Activated naive CD8-positive, alpha-beta T cell treated with anti-CD3 and anti-CD28 coated beads for 36 hours (primary cell): ENCODE results near the gene PSPC1. TPM values are rescaled to one million over a fixed set of nuclear protein-coding genes. Genes with fewer than 3 reads are reported as not detected.

Experiments used
- DNase-seq: peaks from one replicate; pipeline ENCODE4 v3.0.0; 2021
- H3K27ac Mint-ChIP-seq: one replicate; pipeline ENCODE4 v1.8.0; 2022; ENCODE audit warnings: mild to moderate bottlenecking, moderate library complexity, mixed read lengths
- H3K27me3 Mint-ChIP-seq: one replicate; pipeline ENCODE4 v1.8.0; 2022; ENCODE audit warnings: mild to moderate bottlenecking, mixed read lengths
- H3K36me3 Mint-ChIP-seq: one replicate; pipeline ENCODE4 v1.8.0; 2021; ENCODE audit warnings: mild to moderate bottlenecking, mixed read lengths
- H3K4me1 Mint-ChIP-seq: one replicate; pipeline ENCODE4 v1.8.0; 2021; ENCODE audit warnings: mixed read lengths
- H3K4me3 Mint-ChIP-seq: one replicate; pipeline ENCODE4 v1.8.0; 2022; ENCODE audit warnings: mild to moderate bottlenecking, moderate library complexity, mixed read lengths
- H3K9me3 Mint-ChIP-seq: one replicate; pipeline ENCODE4 v1.8.0; 2022; ENCODE audit warnings: mixed read lengths
- total RNA-seq, 2 experiments: library from RNA; stranded (reverse); gene quantifications; one replicate each; pipeline ENCODE4 v1.2.3, GENCODE V29; 2021

Gene PSPC1
- total RNA-seq, 2 experiments from 2014 or later: 88.7 to 92.4 TPM

GRCh38 chr13:19668778-19669177 is 114.0 kb downstream of the PSPC1 start:
- Mint-ChIP-seq H3K27ac (peak overlapping the region; percentile 56), H3K9me3 (no peaks in the 10 kb centered on the region), H3K4me1 (peaks cover 2% of the 10 kb centered on the region), H3K4me3 (no peak overlapping the region), H3K36me3 (peaks cover 34% of the 10 kb centered on the region), H3K27me3 (no peaks in the 10 kb centered on the region)
- DNase-seq: no peak

GRCh38 chr13:19665427-19665859 is 117.3 kb downstream of the PSPC1 start:
- no peak for DNase-seq
- peaks cover 32% of the 10 kb centered on the region for H3K36me3 Mint-ChIP-seq
- peaks cover 2% of the 10 kb centered on the region for H3K4me1 Mint-ChIP-seq
- no peak overlapping the region for H3K4me3 Mint-ChIP-seq
- H3K27ac Mint-ChIP-seq: peak overlapping the region; percentile 71
- H3K9me3 Mint-ChIP-seq: no peaks in the 10 kb centered on the region
- no peaks in the 10 kb centered on the region for H3K27me3 Mint-ChIP-seq

GRCh38 chr13:19664481-19665230 is 118.1 kb downstream of the PSPC1 start:
- H3K36me3 Mint-ChIP-seq: peaks cover 28% of the 10 kb centered on the region
- no peak overlapping the region for H3K4me3 Mint-ChIP-seq

GRCh38 chr13:19663416-19663979 is 119.2 kb downstream of the PSPC1 start:
- Mint-ChIP-seq H3K4me1 (no peaks in the 10 kb centered on the region), H3K27me3 (no peaks in the 10 kb centered on the region), H3K4me3 (no peak overlapping the region), H3K9me3 (peaks cover 2% of the 10 kb centered on the region), H3K36me3 (peaks cover 33% of the 10 kb centered on the region), H3K27ac (peak overlapping the region; percentile 72)
- no peak for DNase-seq

More at GRCh38 chr13:19664481-19665230, 118.1 kb downstream of the PSPC1 start:
- H3K27me3 Mint-ChIP-seq: no peaks in the 10 kb centered on the region
- H3K4me1 Mint-ChIP-seq: no peaks in the 10 kb centered on the region
- peak overlapping the region; percentile 71 for H3K27ac Mint-ChIP-seq
- DNase-seq: no peak
- H3K9me3 Mint-ChIP-seq: no peaks in the 10 kb centered on the region

- DNase-seq: no peak
- H3K4me3 Mint-ChIP-seq: no peak overlapping the region
- peaks cover 29% of the 10 kb centered on the region for H3K36me3 Mint-ChIP-seq
- H3K4me1 Mint-ChIP-seq: no peaks in the 10 kb centered on the region
- no peaks in the 10 kb centered on the region for H3K27me3 Mint-ChIP-seq
- peaks cover 2% of the 10 kb centered on the region for H3K9me3 Mint-ChIP-seq
- no peak overlapping the region for H3K27ac Mint-ChIP-seq
Measured at GRCh38 chr13:19661561-19661960, 121.2 kb downstream of the PSPC1 start.

GRCh38 chr13:19661126-19661525 is 121.6 kb downstream of the PSPC1 start:
- Mint-ChIP-seq H3K27me3 (no peaks in the 10 kb centered on the region), H3K36me3 (peaks cover 29% of the 10 kb centered on the region), H3K9me3 (peaks cover 2% of the 10 kb centered on the region), H3K4me1 (no peaks in the 10 kb centered on the region), H3K27ac (no peak overlapping the region), H3K4me3 (no peak overlapping the region)
- DNase-seq: no peak

- H3K9me3 Mint-ChIP-seq: peaks cover 2% of the 10 kb centered on the region
- no peak overlapping the region for H3K4me3 Mint-ChIP-seq
- peak overlapping the region; percentile 28 for H3K27ac Mint-ChIP-seq
- no peaks in the 10 kb centered on the region for H3K27me3 Mint-ChIP-seq
- H3K36me3 Mint-ChIP-seq: peaks cover 27% of the 10 kb centered on the region
- no peak for DNase-seq
- no peaks in the 10 kb centered on the region for H3K4me1 Mint-ChIP-seq
Measured at GRCh38 chr13:19658831-19659230, 123.9 kb downstream of the PSPC1 start.

- Mint-ChIP-seq H3K9me3 (peaks cover 2% of the 10 kb centered on the region), H3K27ac (peak overlapping the region; percentile 9), H3K4me3 (no peak overlapping the region), H3K4me1 (no peaks in the 10 kb centered on the region), H3K27me3 (no peaks in the 10 kb centered on the region), H3K36me3 (peaks cover 23% of the 10 kb centered on the region)
- DNase-seq: no peak
Measured at GRCh38 chr13:19657872-19658591, 124.7 kb downstream of the PSPC1 start.

Other genes starting within 250 kb of the PSPC1 start
- gene TPTE2, start 221.4 kb downstream of the PSPC1 start, total RNA-seq: not detected
- gene MPHOSPH8, start 149.3 kb downstream of the PSPC1 start, total RNA-seq: 10 to 100 TPM; 27.6 to 31.3 TPM
- gene ZMYM5, start 80.7 kb upstream of the PSPC1 start, total RNA-seq: 10 to 100 TPM; 11.0 to 13.7 TPM
- 10 to 100 TPM; 52.7 to 58.5 TPM for gene ZMYM2, start 175.8 kb upstream of the PSPC1 start, total RNA-seq